Right kidney (tissue), 1 donor: ENCODE results near the gene NDRG4.
A peak's percentile ranks its signal among the peaks of the same experiment; 100 is the strongest.

ENCODE experiments used
- DNase-seq: peaks from one replicate; pipeline ENCODE4 v3.0.0-alpha.2; 2016

Gene NDRG4

DNA sequence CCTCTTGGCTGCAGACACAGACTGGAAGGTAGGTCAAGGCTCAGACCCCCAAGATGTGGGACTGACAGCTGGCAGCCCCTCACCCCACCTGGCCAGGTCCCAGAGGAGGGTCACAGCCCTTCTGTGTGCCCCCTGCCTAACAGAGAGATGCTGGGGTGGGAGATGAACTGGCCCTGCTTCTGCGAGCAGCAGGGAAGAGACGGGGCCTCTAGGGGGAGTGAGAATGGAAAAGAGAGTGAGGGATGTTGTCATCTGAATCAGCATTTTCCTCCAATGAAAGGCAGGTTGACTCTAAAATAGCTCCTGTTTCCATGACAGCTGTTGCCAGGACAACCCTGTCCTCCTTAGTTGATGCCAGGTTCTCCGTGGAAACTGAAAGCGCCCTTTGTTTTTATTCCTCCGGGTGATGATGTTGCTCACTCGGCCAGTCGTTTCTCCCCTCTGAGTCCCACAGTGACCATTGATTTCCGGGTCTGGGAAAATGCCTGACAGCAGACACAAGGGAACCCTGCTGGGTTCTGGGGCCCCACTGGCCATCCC, 4.9 kb upstream of the NDRG4 start:
- peak; percentile 48 for DNase-seq

GRCh38 chr16:58495521-58496331, 4.2 kb upstream of the NDRG4 start:
- DNase-seq, result no peak

DNA sequence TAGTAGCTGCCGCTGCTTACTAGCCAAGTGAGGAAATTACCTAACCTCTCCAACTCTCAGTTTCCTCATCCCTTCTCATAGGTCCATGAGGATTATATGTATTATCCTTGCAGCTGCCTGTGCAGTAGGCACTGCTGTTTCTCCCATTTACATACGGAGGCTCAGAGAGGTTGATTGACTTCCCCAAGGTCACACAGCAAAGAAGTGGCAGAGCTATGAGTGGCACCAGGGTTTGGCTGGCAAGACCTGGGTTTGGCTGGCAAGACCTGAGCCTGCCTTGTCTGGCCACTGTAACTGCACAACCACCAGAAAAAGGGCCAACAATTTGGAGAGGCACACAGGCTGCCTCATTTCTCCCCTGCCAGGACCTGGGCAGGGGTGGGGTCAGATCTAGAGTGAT, 2.5 kb upstream of the NDRG4 start:
- DNase-seq, result no peak

GRCh38 chr16:58497935-58498334, 2.0 kb upstream of the NDRG4 start:
- no peak for DNase-seq

DNA sequence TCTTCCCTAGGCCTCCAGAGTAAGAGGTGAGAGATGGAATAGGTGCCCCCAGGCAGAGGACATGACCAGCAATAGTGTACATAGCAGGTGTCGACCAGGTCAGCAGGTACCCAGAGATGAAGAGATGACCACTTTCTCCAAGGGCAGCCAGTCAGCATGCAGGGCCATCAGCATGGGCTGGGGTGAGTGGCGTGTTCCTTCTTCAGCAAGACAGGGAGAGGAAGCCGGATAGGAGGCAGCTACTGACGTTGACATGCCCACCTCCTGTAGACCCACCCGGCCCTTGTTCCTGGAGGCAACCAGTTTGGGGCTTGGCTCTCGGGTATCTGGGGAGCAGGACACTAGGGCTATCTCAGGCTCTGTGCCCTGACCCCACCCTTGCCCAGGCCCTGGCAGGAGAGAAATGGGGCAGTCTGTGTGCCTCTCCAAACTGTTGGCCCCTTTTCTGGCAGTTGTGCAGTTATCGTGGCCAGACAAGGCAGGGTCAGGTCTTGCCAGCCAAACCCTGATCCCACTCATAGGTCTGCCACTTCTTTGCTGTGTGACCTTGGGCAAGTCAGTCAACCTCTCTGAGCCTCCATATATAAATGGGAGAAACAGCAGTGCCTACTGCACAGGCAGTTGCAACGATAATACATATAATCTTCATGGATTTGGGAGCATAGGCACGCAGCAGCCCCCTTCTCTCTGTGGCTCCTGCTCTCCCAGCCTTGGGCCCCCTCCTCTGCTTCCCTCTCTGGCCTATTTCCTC, 1.4 kb upstream of the NDRG4 start:
- DNase-seq, result no peak

- no peak for DNase-seq
Observed at GRCh38 chr16:58499092-58499511, 841 bp upstream of the NDRG4 start.

DNA sequence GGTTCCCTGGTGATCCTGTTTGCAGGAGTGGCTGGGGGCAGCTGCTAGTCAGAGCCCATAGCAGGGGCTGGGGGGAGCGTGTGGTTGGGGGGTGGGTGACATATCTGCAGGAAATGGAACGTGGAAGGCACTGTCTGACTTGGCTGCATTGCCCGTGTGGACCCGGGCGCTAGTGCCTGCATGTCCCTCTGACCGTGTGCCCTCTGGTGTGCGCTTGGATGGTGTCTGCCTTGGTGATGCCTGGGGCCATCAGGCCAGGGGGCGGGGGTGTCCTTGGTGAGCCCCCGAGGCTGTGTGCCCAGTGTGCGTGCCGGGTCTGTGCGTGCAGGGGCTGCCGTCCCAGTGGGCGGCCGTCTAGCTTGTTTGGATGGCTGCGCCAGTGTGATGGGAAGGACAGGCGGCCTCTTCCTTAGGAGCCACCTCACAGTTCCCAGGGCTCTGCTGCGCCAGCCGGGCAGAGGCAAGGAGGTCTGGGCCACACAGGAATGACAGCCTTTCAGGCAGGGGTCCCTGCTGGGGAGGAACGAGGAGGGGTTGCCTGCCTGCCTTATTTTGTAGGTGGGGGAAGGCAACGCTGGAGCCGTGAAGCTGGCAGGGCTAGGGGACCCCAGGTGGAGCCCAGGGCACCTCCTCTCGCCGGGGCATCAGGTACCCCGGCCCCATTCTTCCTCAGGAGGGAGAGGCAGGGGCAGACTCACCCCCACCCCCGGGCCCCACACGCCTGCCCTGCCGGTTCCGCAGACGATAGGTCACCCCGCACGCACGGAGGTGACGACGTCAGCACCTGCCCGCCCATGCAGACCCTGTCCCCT, 693 bp downstream of the NDRG4 start:
- DNase-seq, result peak; percentile 69

GRCh38 chr16:58501242-58502131, 1.5 kb downstream of the NDRG4 start:
- DNase-seq, result peak; percentile 79

- no peak for DNase-seq
Observed at GRCh38 chr16:58502217-58502921, 2.4 kb downstream of the NDRG4 start.

GRCh38 chr16:58503166-58503862, 3.4 kb downstream of the NDRG4 start:
- no peak for DNase-seq

DNA sequence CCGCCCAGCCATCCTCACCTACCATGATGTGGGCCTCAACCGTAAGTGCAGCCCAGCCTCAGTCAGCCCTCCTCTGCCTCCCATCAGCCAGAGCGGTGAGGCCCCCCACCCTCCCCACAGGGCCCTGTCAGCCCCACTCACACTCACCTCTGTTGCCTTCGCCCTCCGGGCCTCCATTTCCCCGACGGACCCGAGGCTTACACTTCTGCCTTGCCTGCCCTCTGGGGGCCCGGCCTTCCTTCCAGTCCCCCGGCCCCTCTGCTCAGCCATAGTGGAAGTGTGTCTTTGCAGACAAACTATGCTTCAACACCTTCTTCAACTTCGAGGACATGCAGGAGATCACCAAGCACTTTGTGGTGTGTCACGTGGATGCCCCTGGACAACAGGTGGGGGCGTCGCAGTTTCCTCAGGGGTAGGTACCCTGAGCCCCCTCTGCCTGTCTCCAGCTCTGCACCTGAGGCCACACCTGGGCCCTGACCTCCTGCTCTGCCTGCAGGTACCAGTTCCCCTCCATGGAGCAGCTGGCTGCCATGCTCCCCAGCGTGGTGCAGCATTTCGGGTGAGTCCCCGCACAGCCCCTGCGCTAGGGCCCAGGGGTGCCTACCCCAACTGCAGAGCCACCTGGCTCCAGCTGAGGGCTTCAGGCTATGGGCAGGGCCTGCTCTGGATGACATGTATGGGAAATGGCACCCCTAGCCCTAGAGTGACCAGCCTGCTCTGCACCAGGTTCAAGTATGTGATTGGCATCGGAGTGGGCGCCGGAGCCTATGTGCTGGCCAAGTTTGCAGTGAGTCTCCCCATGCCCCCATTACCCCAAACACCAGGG, 4.1 kb downstream of the NDRG4 start:
- no peak for DNase-seq

- no peak for DNase-seq
Observed at GRCh38 chr16:58506241-58507194, 6.6 kb downstream of the NDRG4 start.

DNA sequence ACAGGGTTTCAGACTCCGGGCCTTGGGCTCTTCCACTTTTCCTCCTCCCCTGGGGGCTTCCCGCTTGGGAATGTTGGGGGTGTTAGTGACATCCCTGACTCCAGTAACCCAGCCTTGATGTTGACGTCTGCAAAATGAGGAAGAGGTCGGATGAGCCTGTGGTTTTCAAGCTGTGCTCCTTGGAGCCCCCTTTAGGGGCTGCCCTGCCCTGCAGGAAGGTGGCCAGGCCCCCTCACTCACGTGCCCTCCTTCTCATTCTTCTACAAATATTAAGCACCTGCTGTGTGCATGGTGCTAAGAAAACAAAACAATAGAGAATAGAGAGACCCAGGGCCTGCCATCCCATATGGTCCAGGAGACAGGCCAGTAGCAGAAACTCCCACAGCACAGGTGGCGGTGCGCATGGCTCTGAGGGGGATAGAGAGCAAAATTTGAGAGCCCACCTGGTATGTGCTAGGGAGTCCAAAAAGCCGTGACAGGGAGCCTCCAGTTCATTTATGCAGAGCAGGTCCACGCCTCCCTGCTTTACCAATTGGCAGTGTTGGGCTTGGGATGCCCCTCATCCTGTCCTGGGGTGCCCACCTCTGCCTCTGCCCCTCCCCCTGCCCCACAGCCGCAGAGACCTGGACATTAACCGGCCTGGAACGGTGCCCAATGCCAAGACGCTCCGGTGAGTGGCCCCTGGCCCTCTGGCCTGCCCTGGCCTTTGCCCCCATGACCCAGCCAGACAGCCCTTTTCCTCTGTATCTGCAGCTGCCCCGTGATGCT, 7.4 kb downstream of the NDRG4 start:
- no peak for DNase-seq

DNA sequence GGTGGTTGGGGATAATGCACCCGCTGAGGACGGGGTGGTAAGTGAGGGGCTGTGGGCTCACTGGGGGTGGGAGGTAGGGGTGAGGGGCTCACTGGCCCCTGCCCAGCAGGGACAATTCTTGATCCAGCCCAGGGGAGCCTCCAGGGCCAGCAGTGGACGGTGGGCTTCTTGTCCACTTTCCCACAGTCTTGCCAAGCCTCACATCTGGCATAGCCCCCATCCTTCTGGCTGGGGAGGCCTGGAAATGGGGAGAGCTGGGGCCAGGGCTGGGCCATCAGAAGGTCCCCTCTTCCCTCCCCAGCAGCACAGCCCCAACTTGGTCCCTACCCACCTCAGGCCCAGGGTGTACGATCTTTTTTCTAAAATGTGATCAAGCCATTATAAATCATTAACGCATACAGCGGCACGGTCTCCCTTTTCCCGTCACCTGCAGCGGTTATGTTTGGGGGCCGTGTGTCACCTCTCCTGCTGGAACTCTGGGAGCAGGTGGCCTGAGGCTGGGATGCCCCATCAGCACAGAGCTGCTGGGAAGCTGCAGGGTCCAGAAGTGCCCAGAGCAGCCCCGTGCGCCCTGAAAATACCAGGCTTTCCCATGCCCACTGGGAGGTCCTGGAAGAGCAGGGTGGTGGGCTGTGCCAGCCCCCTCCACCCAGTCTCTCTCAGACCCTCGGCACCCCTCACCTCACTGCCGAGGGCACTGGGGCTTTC, 8.2 kb downstream of the NDRG4 start:
- no peak for DNase-seq

GRCh38 chr16:58508671-58509251, 8.8 kb downstream of the NDRG4 start:
- no peak for DNase-seq
